Measurements from ENCODE around the gene MYO1B. TPM values are rescaled to one million over a fixed set of nuclear protein-coding genes. Genes with fewer than 3 reads are reported as not detected.

The MYO1B gene
- total RNA-seq, 1 donor from 2014 or later: 157 TPM

- Mint-ChIP-seq H3K9me3 (ENCODE audit: low read depth) (no peaks in the 10 kb centered on the region), H3K4me1 (ENCODE audit: low read depth) (peaks cover 60% of the 10 kb centered on the region), H3K27ac (peak overlapping the region; percentile 26), H3K4me3 (ENCODE audit: low read depth) (no peak overlapping the region), H3K27me3 (no peaks in the 10 kb centered on the region), H3K36me3 (ENCODE audit: insufficient read depth) (peaks cover 5% of the 10 kb centered on the region)
- TF ChIP-seq CTCF (IDR thresholded peaks at IDR 0.05; ENCODE audit: unreplicated experiment): no peak
- DNase-seq (ENCODE audit: low spot score, unreplicated experiment): no peak
Observed at GRCh38 chr2:191253476-191253875, 8.3 kb downstream of the MYO1B start.

GRCh38 chr2:191255271-191255670 lies 10.1 kb downstream of the MYO1B start:
- no peaks in the 10 kb centered on the region for H3K27me3 Mint-ChIP-seq
- no peaks in the 10 kb centered on the region for H3K9me3 Mint-ChIP-seq (ENCODE audit: low read depth)
- TF ChIP-seq CTCF (IDR thresholded peaks at IDR 0.05; ENCODE audit: unreplicated experiment): no peak
- peaks cover 49% of the 10 kb centered on the region for H3K4me1 Mint-ChIP-seq (ENCODE audit: low read depth)
- no peak for DNase-seq (ENCODE audit: low spot score, unreplicated experiment)
- peaks cover under 1% of the 10 kb centered on the region for H3K36me3 Mint-ChIP-seq (ENCODE audit: insufficient read depth)
- no peak overlapping the region for H3K4me3 Mint-ChIP-seq (ENCODE audit: low read depth)
- H3K27ac Mint-ChIP-seq: no peak overlapping the region

- no peaks in the 10 kb centered on the region for H3K36me3 Mint-ChIP-seq (ENCODE audit: insufficient read depth)
- H3K27me3 Mint-ChIP-seq: no peaks in the 10 kb centered on the region
- TF ChIP-seq CTCF (IDR thresholded peaks at IDR 0.05; ENCODE audit: unreplicated experiment): no peak
- peaks cover 44% of the 10 kb centered on the region for H3K4me1 Mint-ChIP-seq (ENCODE audit: low read depth)
- DNase-seq (ENCODE audit: low spot score, unreplicated experiment): no peak
- H3K9me3 Mint-ChIP-seq (ENCODE audit: low read depth): no peaks in the 10 kb centered on the region
- no peak overlapping the region for H3K4me3 Mint-ChIP-seq (ENCODE audit: low read depth)
- H3K27ac Mint-ChIP-seq: no peak overlapping the region
Observed at GRCh38 chr2:191255756-191256312, 10.6 kb downstream of the MYO1B start.

- Mint-ChIP-seq H3K27ac (no peak overlapping the region), H3K36me3 (ENCODE audit: insufficient read depth) (no peaks in the 10 kb centered on the region), H3K4me1 (ENCODE audit: low read depth) (peaks cover 34% of the 10 kb centered on the region), H3K9me3 (ENCODE audit: low read depth) (no peaks in the 10 kb centered on the region), H3K4me3 (ENCODE audit: low read depth) (no peak overlapping the region), H3K27me3 (no peaks in the 10 kb centered on the region)
- DNase-seq (ENCODE audit: low spot score, unreplicated experiment): no peak
- no peak for TF ChIP-seq CTCF (IDR thresholded peaks at IDR 0.05; ENCODE audit: unreplicated experiment)
Observed at GRCh38 chr2:191257934-191258333, 12.7 kb downstream of the MYO1B start.

- TF ChIP-seq CTCF (IDR thresholded peaks at IDR 0.05; ENCODE audit: unreplicated experiment): no peak
- Mint-ChIP-seq H3K9me3 (ENCODE audit: low read depth) (no peaks in the 10 kb centered on the region), H3K27ac (peak overlapping the region; percentile 48), H3K4me3 (ENCODE audit: low read depth) (no peak overlapping the region), H3K36me3 (ENCODE audit: insufficient read depth) (no peaks in the 10 kb centered on the region), H3K27me3 (no peaks in the 10 kb centered on the region), H3K4me1 (ENCODE audit: low read depth) (peaks cover 31% of the 10 kb centered on the region)
- no peak for DNase-seq (ENCODE audit: low spot score, unreplicated experiment)
Observed at GRCh38 chr2:191258996-191259395, 13.8 kb downstream of the MYO1B start.

All from progenitor cell of endocrine pancreas (in vitro differentiated cells).